SU-DHL-6 (cell line): ENCODE data around the gene THAP7.

ENCODE experiments used
- CTCF ChIP-seq: fragments of 200-600 bp; sonication (generic); IDR thresholded peaks from one replicate; pipeline ENCODE4 v1.5.1; 2017; ENCODE audit warnings: antibody characterized with exemption, mild to moderate bottlenecking, low read length, moderate library complexity; ENCODE audit not compliant: insufficient read depth, poor library complexity, severe bottlenecking
- EZH2phosphoT487 ChIP-seq: fragments of 200-600 bp; sonication (generic), shearing (Covaris generic); conservative IDR thresholded peaks from 2 replicates; pipeline ENCODE4 v1.6.1; 2018; ENCODE audit warnings: mild to moderate bottlenecking, antibody characterized with exemption, low read length, moderate library complexity, mixed read lengths

- TF ChIP-seq CTCF = no peak
- no peak for TF ChIP-seq EZH2phosphoT487
Observed at GRCh38 chr22:21016644-21017420, 14.9 kb upstream of the THAP7 start.
